Measurements from ENCODE around the gene IL1R2. TPM values are rescaled to one million over a fixed set of nuclear protein-coding genes. Genes with fewer than 3 reads are reported as not detected.

IL1R2 gene
- total RNA-seq, 1 experiment from 2014 or later, result 10.1 TPM

DNA sequence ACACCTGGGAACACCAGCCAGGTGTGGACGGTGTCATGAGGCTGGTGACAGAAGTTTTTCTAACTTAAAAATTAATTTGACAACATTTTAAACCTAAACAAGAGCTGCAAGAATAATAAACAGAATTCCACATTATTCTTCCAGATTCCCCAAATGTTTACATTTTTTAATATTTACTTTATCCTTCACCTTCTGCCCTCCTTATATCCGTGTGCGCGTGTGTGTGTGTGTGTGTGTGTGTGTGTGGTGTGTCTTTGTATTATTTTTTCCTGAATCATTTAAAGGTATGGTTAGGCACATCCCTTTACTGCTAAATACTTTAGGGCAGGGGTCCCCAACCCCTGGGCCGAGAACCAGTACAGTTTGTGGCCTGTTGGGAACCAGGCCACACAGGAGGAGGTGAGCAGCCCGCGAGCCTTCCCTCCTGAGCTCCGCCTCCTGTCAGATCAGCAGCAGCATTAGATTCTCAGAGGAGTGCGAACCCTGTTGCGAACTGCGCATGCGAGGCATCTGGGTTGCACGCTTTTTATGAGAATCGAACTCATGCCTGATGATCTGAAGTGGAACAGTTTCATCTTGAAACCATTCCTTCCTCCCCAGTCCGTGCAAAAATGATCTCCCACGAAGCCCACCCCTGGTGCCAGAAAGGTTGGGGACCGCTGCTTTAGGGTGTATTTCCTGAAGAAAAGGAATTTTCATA lies 16.4 kb upstream of the IL1R2 start:
- TF ChIP-seq, protein P1, sequence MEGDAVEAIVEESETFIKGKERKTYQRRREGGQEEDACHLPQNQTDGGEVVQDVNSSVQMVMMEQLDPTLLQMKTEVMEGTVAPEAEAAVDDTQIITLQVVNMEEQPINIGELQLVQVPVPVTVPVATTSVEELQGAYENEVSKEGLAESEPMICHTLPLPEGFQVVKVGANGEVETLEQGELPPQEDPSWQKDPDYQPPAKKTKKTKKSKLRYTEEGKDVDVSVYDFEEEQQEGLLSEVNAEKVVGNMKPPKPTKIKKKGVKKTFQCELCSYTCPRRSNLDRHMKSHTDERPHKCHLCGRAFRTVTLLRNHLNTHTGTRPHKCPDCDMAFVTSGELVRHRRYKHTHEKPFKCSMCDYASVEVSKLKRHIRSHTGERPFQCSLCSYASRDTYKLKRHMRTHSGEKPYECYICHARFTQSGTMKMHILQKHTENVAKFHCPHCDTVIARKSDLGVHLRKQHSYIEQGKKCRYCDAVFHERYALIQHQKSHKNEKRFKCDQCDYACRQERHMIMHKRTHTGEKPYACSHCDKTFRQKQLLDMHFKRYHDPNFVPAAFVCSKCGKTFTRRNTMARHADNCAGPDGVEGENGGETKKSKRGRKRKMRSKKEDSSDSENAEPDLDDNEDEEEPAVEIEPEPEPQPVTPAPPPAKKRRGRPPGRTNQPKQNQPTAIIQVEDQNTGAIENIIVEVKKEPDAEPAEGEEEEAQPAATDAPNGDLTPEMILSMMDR (IDR thresholded peaks at IDR 0.05; ENCODE audit: insufficient read depth in 1 of 2, low read depth in 1 of 2, low read length in 1 of 2, severe bottlenecking in 1 of 2, unreplicated experiment in 1 of 2), result no peak
- H3K27ac Mint-ChIP-seq (ENCODE audit: unreplicated experiment), result no peak overlapping the region
- no peak overlapping the region for H3K4me3 Mint-ChIP-seq (ENCODE audit: unreplicated experiment)
- ChIA-PET CTCF (no interaction called here), POLR2A (no interaction called here)
- Histone ChIP-seq H3K4me1 (peaks cover 10% of the 10 kb centered on the region; the same call in 1 of the 2 replicates), H3K36me3 (ENCODE audit: control insufficient read depth, insufficient read depth, low read length) (no peaks in the 10 kb centered on the region), H3K9me3 (no peaks in the 10 kb centered on the region), H3K4me3 (ENCODE audit: low read depth, low read length) (no peak overlapping the region), H3K27me3 (replicated peaks; ENCODE audit: control insufficient read depth, insufficient read depth, low read length) (no peaks in the 10 kb centered on the region)
- H3K4me1 Mint-ChIP-seq (ENCODE audit: low read depth, unreplicated experiment), result no peaks in the 10 kb centered on the region
- H3K9me3 Mint-ChIP-seq (ENCODE audit: unreplicated experiment), result peaks cover 21% of the 10 kb centered on the region
- BruUV-seq (replicated peaks), result no TSS peak
- no peaks in the 10 kb centered on the region for H3K27me3 Mint-ChIP-seq (ENCODE audit: insufficient read depth, unreplicated experiment)
- no peak for DNase-seq
- H3K36me3 Mint-ChIP-seq (ENCODE audit: insufficient read depth, unreplicated experiment), result no peaks in the 10 kb centered on the region
- intact Hi-C loops (cut with micrococcal nuclease; ENCODE audit: unreplicated experiment), result no loop called here

GRCh38 chr2:101976891-101977290 lies 14.9 kb upstream of the IL1R2 start:
- Mint-ChIP-seq H3K27ac (ENCODE audit: unreplicated experiment) (no peak overlapping the region), H3K4me3 (ENCODE audit: unreplicated experiment) (no peak overlapping the region), H3K36me3 (ENCODE audit: insufficient read depth, unreplicated experiment) (no peaks in the 10 kb centered on the region), H3K27me3 (ENCODE audit: insufficient read depth, unreplicated experiment) (no peaks in the 10 kb centered on the region), H3K4me1 (ENCODE audit: low read depth, unreplicated experiment) (no peaks in the 10 kb centered on the region), H3K9me3 (ENCODE audit: unreplicated experiment) (peaks cover 11% of the 10 kb centered on the region)
- ChIA-PET CTCF (no interaction called here), POLR2A (no interaction called here)
- DNase-seq, result no peak
- TF ChIP-seq, protein P1 (IDR thresholded peaks at IDR 0.05; ENCODE audit: insufficient read depth in 1 of 2, low read depth in 1 of 2, low read length in 1 of 2, severe bottlenecking in 1 of 2, unreplicated experiment in 1 of 2), result no peak
- Histone ChIP-seq H3K4me1 (peaks cover 10% of the 10 kb centered on the region; the same call in 1 of the 2 replicates), H3K4me3 (ENCODE audit: low read depth, low read length) (no peak overlapping the region), H3K9me3 (no peaks in the 10 kb centered on the region), H3K27me3 (replicated peaks; ENCODE audit: control insufficient read depth, insufficient read depth, low read length) (no peaks in the 10 kb centered on the region), H3K36me3 (ENCODE audit: control insufficient read depth, insufficient read depth, low read length) (no peaks in the 10 kb centered on the region)
- intact Hi-C loops (cut with micrococcal nuclease; ENCODE audit: unreplicated experiment), result no loop called here
- BruUV-seq (replicated peaks), result no TSS peak

GRCh38 chr2:101980368-101980767 lies 11.4 kb upstream of the IL1R2 start:
- H3K27ac Mint-ChIP-seq (ENCODE audit: unreplicated experiment), result no peak overlapping the region
- peaks cover under 1% of the 10 kb centered on the region for H3K36me3 Mint-ChIP-seq (ENCODE audit: insufficient read depth, unreplicated experiment)
- peaks cover 11% of the 10 kb centered on the region for H3K4me1 Mint-ChIP-seq (ENCODE audit: low read depth, unreplicated experiment)
- H3K36me3 ChIP-seq (ENCODE audit: control insufficient read depth, insufficient read depth, low read length), result no peaks in the 10 kb centered on the region
- intact Hi-C loops (cut with micrococcal nuclease; ENCODE audit: unreplicated experiment), result loop anchor here (5.0 kb wide), 1 partner anchor 78 kb away; no protein-coding TSS in a partner anchor
- BruUV-seq (replicated peaks), result no TSS peak
- H3K9me3 ChIP-seq, result no peaks in the 10 kb centered on the region
- no peaks in the 10 kb centered on the region for H3K27me3 ChIP-seq (replicated peaks; ENCODE audit: control insufficient read depth, insufficient read depth, low read length)
- H3K4me1 ChIP-seq, result peaks cover 23% of the 10 kb centered on the region
- no peaks in the 10 kb centered on the region for H3K27me3 Mint-ChIP-seq (ENCODE audit: insufficient read depth, unreplicated experiment)
- no peak overlapping the region for H3K4me3 ChIP-seq (ENCODE audit: low read depth, low read length)
- no peak for DNase-seq
- no peak overlapping the region for H3K4me3 Mint-ChIP-seq (ENCODE audit: unreplicated experiment)
- TF ChIP-seq, protein P1 (IDR thresholded peaks at IDR 0.05; ENCODE audit: insufficient read depth in 1 of 2, low read depth in 1 of 2, low read length in 1 of 2, severe bottlenecking in 1 of 2, unreplicated experiment in 1 of 2), result no peak
- no peaks in the 10 kb centered on the region for H3K9me3 Mint-ChIP-seq (ENCODE audit: unreplicated experiment)
- POLR2A ChIA-PET, result no interaction called here
- CTCF ChIA-PET, result no interaction called here
